ENCODE results near the gene CCDC24. TPM values are rescaled to one million over a fixed set of nuclear protein-coding genes. Genes with fewer than 3 reads are reported as not detected.

The CCDC24 gene
- total and polyA plus RNA-seq, 2 donors (not counting 1 experiment from before 2014, with no cell fraction given) = 0.94 to 3.5 TPM

DNA sequence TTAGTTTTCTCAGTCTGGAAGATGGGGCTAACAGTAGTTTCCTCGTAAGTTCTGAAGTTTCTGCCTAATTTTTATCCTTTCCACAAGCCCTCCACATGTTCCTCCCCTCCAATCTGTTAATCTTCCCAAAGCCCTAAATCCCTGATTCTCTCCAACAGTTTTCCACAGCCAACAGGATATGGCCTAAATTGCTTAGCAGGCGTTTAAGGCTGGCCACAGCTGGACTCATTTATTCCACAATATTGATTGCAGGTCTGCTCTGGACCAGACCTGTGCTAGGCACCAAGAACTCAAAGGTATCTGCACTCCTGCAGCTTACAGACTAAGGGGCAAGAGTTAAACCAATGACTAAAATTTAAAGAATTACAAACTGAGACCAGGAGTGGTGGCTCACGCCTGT lies 35.9 kb downstream of the CCDC24 start:
- no peak overlapping the region for H3K27ac ChIP-seq (ENCODE audit: insufficient read depth, low read length)
- no peaks in the 10 kb centered on the region for H3K27me3 ChIP-seq (ENCODE audit: control insufficient read depth, insufficient read depth, low read length)
- no peak overlapping the region for H3K9ac ChIP-seq (ENCODE audit: insufficient read depth, low read length)
- DNase-seq (ENCODE audit: low read depth in 2 of 2) = no peak
- H3K4me1 ChIP-seq (ENCODE audit: control insufficient read depth, extremely low read depth, insufficient read depth, low read length) = peaks cover 5% of the 10 kb centered on the region
- no peak overlapping the region for H3K4me3 ChIP-seq (replicated peaks in 1 of 4; ENCODE audit: control extremely low read depth in 1 of 4, insufficient read depth in 1 of 4, low read depth in 3 of 4, low read length in 4 of 4)
- H4K20me1 ChIP-seq (ENCODE audit: control insufficient read depth, extremely low read depth, insufficient read depth, low read length) = no peaks in the 10 kb centered on the region
- no peaks in the 10 kb centered on the region for H3K79me2 ChIP-seq (ENCODE audit: control insufficient read depth, insufficient read depth, low read length)
- H3K9me3 ChIP-seq (ENCODE audit: control insufficient read depth, insufficient read depth, low read depth, low read length) = no peaks in the 10 kb centered on the region
- TF ChIP-seq, protein P1, sequence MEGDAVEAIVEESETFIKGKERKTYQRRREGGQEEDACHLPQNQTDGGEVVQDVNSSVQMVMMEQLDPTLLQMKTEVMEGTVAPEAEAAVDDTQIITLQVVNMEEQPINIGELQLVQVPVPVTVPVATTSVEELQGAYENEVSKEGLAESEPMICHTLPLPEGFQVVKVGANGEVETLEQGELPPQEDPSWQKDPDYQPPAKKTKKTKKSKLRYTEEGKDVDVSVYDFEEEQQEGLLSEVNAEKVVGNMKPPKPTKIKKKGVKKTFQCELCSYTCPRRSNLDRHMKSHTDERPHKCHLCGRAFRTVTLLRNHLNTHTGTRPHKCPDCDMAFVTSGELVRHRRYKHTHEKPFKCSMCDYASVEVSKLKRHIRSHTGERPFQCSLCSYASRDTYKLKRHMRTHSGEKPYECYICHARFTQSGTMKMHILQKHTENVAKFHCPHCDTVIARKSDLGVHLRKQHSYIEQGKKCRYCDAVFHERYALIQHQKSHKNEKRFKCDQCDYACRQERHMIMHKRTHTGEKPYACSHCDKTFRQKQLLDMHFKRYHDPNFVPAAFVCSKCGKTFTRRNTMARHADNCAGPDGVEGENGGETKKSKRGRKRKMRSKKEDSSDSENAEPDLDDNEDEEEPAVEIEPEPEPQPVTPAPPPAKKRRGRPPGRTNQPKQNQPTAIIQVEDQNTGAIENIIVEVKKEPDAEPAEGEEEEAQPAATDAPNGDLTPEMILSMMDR (conservative IDR thresholded peaks at IDR 0.05 in 1 of 2, IDR thresholded peaks at IDR 0.05 in 1 of 2; ENCODE audit: low read depth in 1 of 2, low read length in 2 of 2) = no peak
- no peak for TF ChIP-seq EZH2 (IDR thresholded peaks at IDR 0.05; ENCODE audit: low read length, missing control alignments)
- H3K36me3 ChIP-seq (ENCODE audit: control insufficient read depth, insufficient read depth, low read length) = no peaks in the 10 kb centered on the region
- H3K4me2 ChIP-seq (ENCODE audit: extremely low read depth, insufficient read depth, low read length) = no peak overlapping the region
- H2AFZ ChIP-seq (ENCODE audit: low read length) = no peak overlapping the region

DNA sequence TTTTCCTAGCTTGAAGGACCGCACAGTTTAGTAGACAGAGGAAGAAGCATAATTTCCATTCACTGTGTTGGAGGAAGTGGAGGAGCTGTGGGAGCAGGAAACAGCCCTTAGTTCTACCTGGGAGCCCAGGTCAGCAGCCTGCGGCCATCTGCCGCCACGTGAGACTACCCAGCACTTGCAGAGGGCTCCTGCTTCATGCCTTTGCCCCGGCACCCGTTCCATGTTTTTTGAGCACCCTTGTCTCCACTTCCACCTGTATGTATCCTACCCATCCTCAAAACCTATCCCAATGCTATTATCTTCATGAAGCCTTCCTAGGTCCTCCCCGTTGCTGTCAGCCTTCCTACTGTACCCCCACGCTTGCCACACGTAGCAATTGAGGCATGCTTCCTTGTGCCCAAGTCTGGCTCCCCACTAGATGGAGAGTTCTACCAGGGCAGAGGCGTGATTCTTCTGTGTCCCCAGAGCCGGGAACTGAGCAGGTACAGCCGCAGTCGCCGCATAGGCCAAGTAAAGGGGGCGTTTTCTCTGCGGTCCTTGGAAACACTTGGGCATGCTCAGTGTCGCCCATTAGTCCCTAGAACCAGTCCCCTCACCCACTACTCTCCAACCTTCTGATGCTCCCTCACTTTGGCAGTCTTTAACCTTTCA lies 38.0 kb downstream of the CCDC24 start:
- no peaks in the 10 kb centered on the region for H4K20me1 ChIP-seq (ENCODE audit: control insufficient read depth, extremely low read depth, insufficient read depth, low read length)
- no peaks in the 10 kb centered on the region for H3K79me2 ChIP-seq (ENCODE audit: control insufficient read depth, insufficient read depth, low read length)
- no peaks in the 10 kb centered on the region for H3K27me3 ChIP-seq (ENCODE audit: control insufficient read depth, insufficient read depth, low read length)
- no peak for DNase-seq (ENCODE audit: low read depth in 2 of 2)
- peak overlapping the region; percentile 93 for H3K4me2 ChIP-seq (ENCODE audit: extremely low read depth, insufficient read depth, low read length)
- peak overlapping the region; percentile 59 for H3K27ac ChIP-seq (ENCODE audit: insufficient read depth, low read length)
- TF ChIP-seq, protein P1 (conservative IDR thresholded peaks at IDR 0.05 in 1 of 2, IDR thresholded peaks at IDR 0.05 in 1 of 2; ENCODE audit: low read depth in 1 of 2, low read length in 2 of 2) = no peak
- TF ChIP-seq EZH2 (IDR thresholded peaks at IDR 0.05; ENCODE audit: low read length, missing control alignments) = no peak
- peaks cover 5% of the 10 kb centered on the region for H3K4me1 ChIP-seq (ENCODE audit: control insufficient read depth, extremely low read depth, insufficient read depth, low read length)
- H2AFZ ChIP-seq (ENCODE audit: low read length) = peak overlapping the region; percentile 94
- H3K9me3 ChIP-seq (ENCODE audit: control insufficient read depth, insufficient read depth, low read depth, low read length) = no peaks in the 10 kb centered on the region
- peak overlapping the region; percentile 51 to 76 (median 72) for H3K4me3 ChIP-seq (replicated peaks in 1 of 4; ENCODE audit: control extremely low read depth in 1 of 4, insufficient read depth in 1 of 4, low read depth in 3 of 4, low read length in 4 of 4)
- H3K9ac ChIP-seq (ENCODE audit: insufficient read depth, low read length) = peak overlapping the region; percentile 74
- H3K36me3 ChIP-seq (ENCODE audit: control insufficient read depth, insufficient read depth, low read length) = no peaks in the 10 kb centered on the region

DNA sequence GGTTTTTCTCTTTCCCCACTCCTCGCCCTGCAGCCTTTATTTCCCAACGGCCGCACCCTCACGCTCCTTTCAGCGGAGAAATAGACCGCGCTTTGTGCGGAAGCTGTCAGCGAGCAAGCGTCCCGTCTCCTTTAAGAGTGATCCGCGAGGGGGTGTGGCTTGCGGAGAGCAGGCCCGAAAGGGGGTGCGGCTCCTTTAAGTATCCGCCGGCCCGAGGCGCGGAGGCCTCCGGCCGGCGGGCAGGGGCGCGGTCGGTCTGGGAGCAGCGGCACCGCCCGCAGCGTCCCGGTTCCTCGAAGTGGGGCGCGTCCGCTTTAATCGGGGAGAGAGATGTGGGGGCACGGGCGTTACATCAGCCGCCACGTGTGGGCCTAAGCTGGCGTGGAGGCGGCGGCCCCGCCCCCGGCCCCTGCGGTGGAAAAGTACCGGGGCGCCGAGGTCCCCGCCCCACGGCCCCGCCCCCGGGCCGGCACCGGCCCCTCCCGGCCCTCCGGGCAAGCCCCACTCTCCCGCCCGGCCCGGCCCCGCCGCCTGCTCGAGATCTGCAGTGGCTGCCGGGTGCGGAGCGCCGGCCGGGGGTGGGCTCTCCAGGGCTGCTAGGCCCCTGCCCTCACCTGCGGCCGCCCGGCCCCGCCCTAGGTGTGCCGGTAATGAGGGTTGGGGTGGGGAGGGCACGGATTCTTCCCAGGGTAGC lies 38.7 kb downstream of the CCDC24 start:
- no peaks in the 10 kb centered on the region for H3K9me3 ChIP-seq (ENCODE audit: control insufficient read depth, insufficient read depth, low read depth, low read length)
- TF ChIP-seq, protein P1 (conservative IDR thresholded peaks at IDR 0.05 in 1 of 2, IDR thresholded peaks at IDR 0.05 in 1 of 2; ENCODE audit: low read depth in 1 of 2, low read length in 2 of 2) = no peak
- no peak for TF ChIP-seq EZH2 (IDR thresholded peaks at IDR 0.05; ENCODE audit: low read length, missing control alignments)
- H3K9ac ChIP-seq (ENCODE audit: insufficient read depth, low read length) = peak overlapping the region; percentile 74
- peak overlapping the region; percentile 93 for H3K4me2 ChIP-seq (ENCODE audit: extremely low read depth, insufficient read depth, low read length)
- peak overlapping the region; percentile 94 for H2AFZ ChIP-seq (ENCODE audit: low read length)
- H3K27me3 ChIP-seq (ENCODE audit: control insufficient read depth, insufficient read depth, low read length) = no peaks in the 10 kb centered on the region
- peaks cover 5% of the 10 kb centered on the region for H3K4me1 ChIP-seq (ENCODE audit: control insufficient read depth, extremely low read depth, insufficient read depth, low read length)
- H4K20me1 ChIP-seq (ENCODE audit: control insufficient read depth, extremely low read depth, insufficient read depth, low read length) = no peaks in the 10 kb centered on the region
- peak overlapping the region; percentile 51 to 76 (median 72) for H3K4me3 ChIP-seq (replicated peaks in 1 of 4; ENCODE audit: control extremely low read depth in 1 of 4, insufficient read depth in 1 of 4, low read depth in 3 of 4, low read length in 4 of 4)
- peak; percentile 88 to 91 for DNase-seq (ENCODE audit: low read depth in 2 of 2)
- H3K27ac ChIP-seq (ENCODE audit: insufficient read depth, low read length) = peak overlapping the region; percentile 59
- no peaks in the 10 kb centered on the region for H3K36me3 ChIP-seq (ENCODE audit: control insufficient read depth, insufficient read depth, low read length)
- H3K79me2 ChIP-seq (ENCODE audit: control insufficient read depth, insufficient read depth, low read length) = no peaks in the 10 kb centered on the region
